Astrocyte (in vitro differentiated cells and primary cell): ENCODE measurements around the gene PYGM. TPM values are rescaled to one million over a fixed set of nuclear protein-coding genes. Genes with fewer than 3 reads are reported as not detected.

Experiments
- DNase-seq: peaks from one replicate; pipeline ENCODE4 v3.0.0-alpha.2; 2010; ENCODE audit warnings: low read depth
- FAIRE-seq: peaks from 2 replicates; lab custom pipeline; 2011; peaks lifted over from hg19 to GRCh38; lab: Jason Lieb, UNC
- H2AFZ ChIP-seq: 2 replicates; pipeline ENCODE4 v1.6.0; 2012; ENCODE audit warnings: low read depth, low read length, inconsistent platforms
- H3K27ac ChIP-seq: 2 replicates; pipeline ENCODE4 v1.5.1; 2011; ENCODE audit warnings: low read depth, low read length, inconsistent platforms
- H3K27me3 ChIP-seq: 2 replicates; pipeline ENCODE4 v1.6.0; 2011; ENCODE audit warnings: low read length, inconsistent platforms; ENCODE audit not compliant: insufficient read depth
- H3K36me3 ChIP-seq: 2 replicates; pipeline ENCODE4 v1.5.1; 2011; ENCODE audit warnings: low read length, inconsistent platforms; ENCODE audit not compliant: insufficient read depth
- H3K4me1 ChIP-seq: 2 replicates; pipeline ENCODE4 v1.5.1; 2011; ENCODE audit warnings: low read length, inconsistent platforms; ENCODE audit not compliant: insufficient read depth
- H3K4me2 ChIP-seq: 2 replicates; pipeline ENCODE4 v1.6.0; 2012; ENCODE audit warnings: low read length, inconsistent platforms
- H3K4me3 ChIP-seq: 2 replicates; pipeline ENCODE4 v1.5.1; 2011; ENCODE audit warnings: low read depth, mild to moderate bottlenecking, low read length, inconsistent platforms; ENCODE audit not compliant: insufficient read depth
- H3K79me2 ChIP-seq: 2 replicates; pipeline ENCODE4 v1.6.0; 2012; ENCODE audit warnings: mild to moderate bottlenecking, low read length, inconsistent platforms; ENCODE audit not compliant: insufficient read depth
- H3K9ac ChIP-seq: 2 replicates; pipeline ENCODE4 v1.6.0; 2012; ENCODE audit warnings: mild to moderate bottlenecking, low read length, inconsistent platforms
- H3K9me3 ChIP-seq: 2 replicates; pipeline ENCODE4 v1.5.1; 2012; ENCODE audit warnings: low read depth, mild to moderate bottlenecking, low read length, inconsistent platforms; ENCODE audit not compliant: insufficient read depth
- H4K20me1 ChIP-seq: 2 replicates; pipeline ENCODE4 v1.6.0; 2012; ENCODE audit warnings: low read length, inconsistent platforms; ENCODE audit not compliant: insufficient read depth
- H3K27ac Mint-ChIP-seq: one replicate; pipeline ENCODE4 v1.8.0; 2021; ENCODE audit warnings: mild to moderate bottlenecking, mixed read lengths; ENCODE audit not compliant: unreplicated experiment
- H3K27me3 Mint-ChIP-seq: one replicate; pipeline ENCODE4 v1.8.0; 2021; ENCODE audit warnings: low read depth, mixed read lengths; ENCODE audit not compliant: unreplicated experiment
- H3K36me3 Mint-ChIP-seq: one replicate; pipeline ENCODE4 v1.8.0; 2021; ENCODE audit warnings: low read depth, mixed read lengths; ENCODE audit not compliant: unreplicated experiment
- H3K4me1 Mint-ChIP-seq: one replicate; pipeline ENCODE4 v1.8.0; 2021; ENCODE audit warnings: low read depth, mixed read lengths; ENCODE audit not compliant: unreplicated experiment
- H3K4me3 Mint-ChIP-seq: one replicate; pipeline ENCODE4 v1.8.0; 2021; ENCODE audit warnings: mild to moderate bottlenecking, moderate library complexity, mixed read lengths; ENCODE audit not compliant: unreplicated experiment
- H3K9me3 Mint-ChIP-seq: one replicate; pipeline ENCODE4 v1.8.0; 2021; ENCODE audit warnings: mild to moderate bottlenecking, mixed read lengths; ENCODE audit not compliant: unreplicated experiment
- EZH2 ChIP-seq: IDR thresholded peaks from 2 replicates; pipeline ENCODE4 v1.6.1; 2012; ENCODE audit warnings: mild to moderate bottlenecking, low read length, inconsistent platforms; ENCODE audit not compliant: insufficient read depth
- total RNA-seq: library from RNA; stranded (reverse); gene quantifications from 2 replicates; pipeline ENCODE4 v1.2.1, GENCODE V29; 2021
- TF ChIP-seq, protein P1 (sequence below): IDR thresholded peaks from 2 replicates; pipeline ENCODE4 v1.5.1; 2011; ENCODE audit warnings: low read depth, mild to moderate bottlenecking, inconsistent platforms, low read length, moderate library complexity; ENCODE audit not compliant: insufficient read depth

Gene PYGM
- total RNA-seq, 1 donor from 2014 or later: 0.68 TPM

DNA sequence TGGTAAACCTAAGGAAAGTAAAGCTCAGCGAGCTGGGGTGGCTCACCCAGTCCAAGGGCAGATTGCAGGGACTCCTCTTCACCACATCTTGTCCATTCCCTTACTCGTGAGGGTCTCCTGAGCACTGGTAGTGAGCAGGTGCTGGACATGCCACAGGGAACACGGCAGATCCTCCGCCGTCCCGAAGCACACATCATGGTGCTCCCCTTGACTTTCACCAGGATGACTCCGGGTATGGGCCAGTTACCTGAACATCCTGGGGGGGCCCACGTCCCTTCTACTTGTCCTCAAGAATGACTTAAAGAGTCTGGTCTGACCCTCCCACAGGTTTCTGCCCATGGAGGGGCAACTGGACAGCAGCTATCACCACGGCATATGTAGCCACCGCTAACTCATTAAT, 26.5 kb upstream of the PYGM start:
- DNase-seq: no peak
- H3K9me3 ChIP-seq: no peaks in the 10 kb centered on the region
- no peak for FAIRE-seq

DNA sequence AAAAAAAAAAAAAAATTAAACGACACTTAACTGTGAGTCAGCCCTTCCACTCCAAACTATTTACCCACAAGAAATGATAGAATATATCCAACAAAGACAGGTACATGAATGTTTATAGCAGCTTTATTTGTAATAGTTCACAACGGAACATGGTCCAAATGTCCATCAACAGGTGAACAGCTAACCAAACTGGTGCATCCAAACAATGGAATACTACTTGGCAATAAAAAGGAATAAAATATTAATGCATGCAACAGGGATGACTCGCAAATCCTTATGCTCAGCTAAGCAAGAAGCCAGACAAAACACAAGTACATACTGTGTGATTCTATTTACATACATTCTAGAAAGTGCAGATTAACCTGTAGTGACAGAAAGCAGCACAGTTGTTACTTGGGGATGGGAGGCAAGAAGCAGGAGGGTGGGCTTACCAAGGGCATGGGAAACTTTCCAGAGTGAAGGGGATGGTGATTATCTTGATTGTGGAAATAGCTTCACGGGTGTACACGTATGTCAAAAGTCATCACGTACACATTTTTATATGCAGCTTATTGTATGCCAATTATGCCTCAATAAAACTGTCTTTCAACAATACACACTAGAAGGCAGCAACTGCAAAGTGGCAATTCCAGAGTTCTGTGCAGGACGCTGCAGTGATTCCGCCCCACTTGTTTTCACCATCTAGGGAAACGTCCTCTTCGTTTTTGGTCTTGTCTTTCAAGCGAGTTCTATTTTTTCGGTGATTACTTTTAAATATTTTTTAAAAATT, 25.2 kb upstream of the PYGM start:
- DNase-seq (no peak), FAIRE-seq (no peak)
- H3K36me3 Mint-ChIP-seq: peaks cover 2% of the 10 kb centered on the region
- H3K9me3 Mint-ChIP-seq: no peaks in the 10 kb centered on the region
- Histone ChIP-seq H4K20me1 (no peaks in the 10 kb centered on the region), H3K4me2 (no peak overlapping the region), H3K9me3 (no peaks in the 10 kb centered on the region), H3K27ac (no peak overlapping the region), H3K27me3 (no peaks in the 10 kb centered on the region), H3K4me3 (no peak overlapping the region), H3K36me3 (no peaks in the 10 kb centered on the region), H3K4me1 (no peaks in the 10 kb centered on the region), H2AFZ (no peak overlapping the region), H3K79me2 (no peaks in the 10 kb centered on the region), H3K9ac (no peak overlapping the region)
- no peak for TF ChIP-seq EZH2
- TF ChIP-seq, protein P1, sequence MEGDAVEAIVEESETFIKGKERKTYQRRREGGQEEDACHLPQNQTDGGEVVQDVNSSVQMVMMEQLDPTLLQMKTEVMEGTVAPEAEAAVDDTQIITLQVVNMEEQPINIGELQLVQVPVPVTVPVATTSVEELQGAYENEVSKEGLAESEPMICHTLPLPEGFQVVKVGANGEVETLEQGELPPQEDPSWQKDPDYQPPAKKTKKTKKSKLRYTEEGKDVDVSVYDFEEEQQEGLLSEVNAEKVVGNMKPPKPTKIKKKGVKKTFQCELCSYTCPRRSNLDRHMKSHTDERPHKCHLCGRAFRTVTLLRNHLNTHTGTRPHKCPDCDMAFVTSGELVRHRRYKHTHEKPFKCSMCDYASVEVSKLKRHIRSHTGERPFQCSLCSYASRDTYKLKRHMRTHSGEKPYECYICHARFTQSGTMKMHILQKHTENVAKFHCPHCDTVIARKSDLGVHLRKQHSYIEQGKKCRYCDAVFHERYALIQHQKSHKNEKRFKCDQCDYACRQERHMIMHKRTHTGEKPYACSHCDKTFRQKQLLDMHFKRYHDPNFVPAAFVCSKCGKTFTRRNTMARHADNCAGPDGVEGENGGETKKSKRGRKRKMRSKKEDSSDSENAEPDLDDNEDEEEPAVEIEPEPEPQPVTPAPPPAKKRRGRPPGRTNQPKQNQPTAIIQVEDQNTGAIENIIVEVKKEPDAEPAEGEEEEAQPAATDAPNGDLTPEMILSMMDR: no peak
- H3K27me3 Mint-ChIP-seq: no peaks in the 10 kb centered on the region
- no peaks in the 10 kb centered on the region for H3K4me1 Mint-ChIP-seq
- no peak overlapping the region for H3K4me3 Mint-ChIP-seq
- no peak overlapping the region for H3K27ac Mint-ChIP-seq

More for the DNA sequence above, 26.5 kb upstream of the PYGM start:
- no peaks in the 10 kb centered on the region for H3K36me3 ChIP-seq
- H3K9me3 Mint-ChIP-seq: no peaks in the 10 kb centered on the region
- H3K4me2 ChIP-seq: no peak overlapping the region
- no peaks in the 10 kb centered on the region for H3K79me2 ChIP-seq
- no peaks in the 10 kb centered on the region for H3K27me3 Mint-ChIP-seq
- no peak for TF ChIP-seq EZH2
- TF ChIP-seq, protein P1: no peak
- H3K9ac ChIP-seq: no peak overlapping the region
- no peak overlapping the region for H2AFZ ChIP-seq
- H3K4me3 ChIP-seq: no peak overlapping the region
- no peaks in the 10 kb centered on the region for H3K27me3 ChIP-seq
- H4K20me1 ChIP-seq: no peaks in the 10 kb centered on the region
- no peak overlapping the region for H3K27ac Mint-ChIP-seq
- no peaks in the 10 kb centered on the region for H3K4me1 ChIP-seq
- no peaks in the 10 kb centered on the region for H3K4me1 Mint-ChIP-seq
- no peak overlapping the region for H3K4me3 Mint-ChIP-seq
- H3K27ac ChIP-seq: no peak overlapping the region
- peaks cover 6% of the 10 kb centered on the region for H3K36me3 Mint-ChIP-seq
